ENCODE results near the gene FAM241A. TPM values are rescaled to one million over a fixed set of nuclear protein-coding genes. Genes with fewer than 3 reads are reported as not detected.
A peak's percentile ranks its signal among the peaks of the same experiment; 100 is the strongest.

Gene FAM241A
- total and polyA plus RNA-seq, 2 of the 13 experiments (the other 11 are each of a cell fraction or from before 2014, with no cell fraction given), result 0.61 to 0.69 TPM

GRCh38 chr4:112099701-112100297 lies 45.5 kb upstream of the FAM241A start (continued):
- peak; percentile 71 for TF ChIP-seq CTCF (CRISPR knock-in tag; IDR thresholded peaks at IDR 0.05)
- TF ChIP-seq ZGPAT (CRISPR knock-in tag; IDR thresholded peaks at IDR 0.05), result 0 out of 2 replicates have a peak, but pooled peaks have one; percentile 20
- peak; percentile 78 for TF ChIP-seq SMC3 (IDR thresholded peaks at IDR 0.05; ENCODE audit: low read length)

- H4K20me1 ChIP-seq (ENCODE audit: insufficient read depth, low read length), result no peaks in the 10 kb centered on the region
- H2AFZ ChIP-seq (ENCODE audit: low read length), result no peak overlapping the region
- H3K27ac ChIP-seq (ENCODE audit: extremely low read length, insufficient read depth, low read length), result no peak overlapping the region
- FAIRE-seq, result no peak
- ChIA-PET CTCF (ENCODE audit: low intra/inter-chr PET ratio, low total read pairs) (interaction anchor here (1.3 kb wide), 1 partner anchor 132 kb away, joined by 3 read pairs; no protein-coding TSS in a partner anchor), POLR2A (interaction anchor here (1.0 kb wide), 1 partner anchor 133 kb away, joined by 4 read pairs; no protein-coding TSS in a partner anchor)
- H3K9ac ChIP-seq (ENCODE audit: insufficient read depth, low read depth, low read length), result no peak overlapping the region
- H3K36me3 ChIP-seq (replicated peaks in 1 of 2; ENCODE audit: control insufficient read depth in 1 of 2, insufficient read depth in 2 of 2, low read length in 2 of 2), result no peaks in the 10 kb centered on the region
- 38% methylated on average over 6 of the region's 6 CpGs for WGBS (ENCODE audit: low lambda C conversion rate)
- BruUV-seq (replicated peaks), result no TSS peak
- H3K4me2 ChIP-seq (ENCODE audit: low read depth, low read length), result no peak overlapping the region
- no peak for ATAC-seq
- in situ Hi-C loops (cut with HindIII; ENCODE audit: extremely low pct_ligation_motif_present, low pct_unique_long_range_greater_than_20kb), result loop anchor here (5.0 kb wide), 1 partner anchor 129 kb away; the partner anchor contains the start of gene AP1AR
- no peak for DNase-seq (ENCODE audit: low spot score)
- H3K4me3 ChIP-seq (replicated peaks in 1 of 3; ENCODE audit: insufficient read depth in 1 of 3, low read depth in 2 of 3, low read length in 3 of 3), result no peak overlapping the region
- peaks cover 5% of the 10 kb centered on the region for H3K4me1 ChIP-seq (ENCODE audit: insufficient read depth, low read length)
- H3K9me3 ChIP-seq (ENCODE audit: low read length), result no peaks in the 10 kb centered on the region
- H3K27me3 ChIP-seq (ENCODE audit: control insufficient read depth in 1 of 2, insufficient read depth in 2 of 2, low read length in 2 of 2), result no peaks in the 10 kb centered on the region
- no peaks in the 10 kb centered on the region for H3K79me2 ChIP-seq (ENCODE audit: insufficient read depth, low read length)
- intact Hi-C loops (cut with micrococcal nuclease; ENCODE audit: unreplicated experiment), result no loop called here
- no peak for TF ChIP-seq CAMTA2 (CRISPR knock-in tag; IDR thresholded peaks at IDR 0.05; ENCODE audit: borderline replicate concordance)
- no peak for TF ChIP-seq XBP1 (CRISPR knock-in tag; IDR thresholded peaks at IDR 0.05)
- TF ChIP-seq TEF (CRISPR knock-in tag; IDR thresholded peaks at IDR 0.05), result no peak
- no peak for TF ChIP-seq BATF2 (CRISPR knock-in tag; IDR thresholded peaks at IDR 0.05)
- TF ChIP-seq RBFOX2 (IDR thresholded peaks at IDR 0.05; ENCODE audit: low read depth, low read length), result no peak
- no peak for TF ChIP-seq ZNF24 (IDR thresholded peaks at IDR 0.05)
- no peak for TF ChIP-seq IKZF4 (CRISPR knock-in tag; IDR thresholded peaks at IDR 0.05; ENCODE audit: borderline replicate concordance, low read depth, not compliant biosample characterization)
- no peak for TF ChIP-seq ZNF503 (CRISPR knock-in tag; IDR thresholded peaks at IDR 0.05)
- no peak for TF ChIP-seq PBX2 (CRISPR knock-in tag; IDR thresholded peaks at IDR 0.05)
- no peak for TF ChIP-seq HMGA1 (CRISPR knock-in tag; conservative IDR thresholded peaks at IDR 0.05)
- TF ChIP-seq ZNF709 (CRISPR knock-in tag; IDR thresholded peaks at IDR 0.05), result no peak
Measured at GRCh38 chr4:112102875-112103370, 42.3 kb upstream of the FAM241A start.

All from HepG2 (cell line).